COR-L47 (cell line): Measurements from ENCODE around the gene FILIP1.

ENCODE experiments used
- DNase-seq: peaks from one replicate; lab custom pipeline; 2025; lab: John Stamatoyannopoulos, UW

Gene FILIP1

GRCh38 chr6:75334266-75335040, 159.1 kb downstream of the FILIP1 start:
- DNase-seq, result no peak

GRCh38 chr6:75333676-75334200, 159.9 kb downstream of the FILIP1 start:
- no peak for DNase-seq

GRCh38 chr6:75331151-75331550, 162.4 kb downstream of the FILIP1 start:
- no peak for DNase-seq

GRCh38 chr6:75329703-75330102, 163.9 kb downstream of the FILIP1 start:
- no peak for DNase-seq

- DNase-seq, result no peak
These were observed 165.8 kb downstream of the FILIP1 start for GRCh38 chr6:75327807-75328206.

GRCh38 chr6:75326557-75327258, 166.9 kb downstream of the FILIP1 start:
- no peak for DNase-seq

- DNase-seq, result no peak
These were observed 174.7 kb downstream of the FILIP1 start for GRCh38 chr6:75318900-75319299.

GRCh38 chr6:75317503-75318206, 175.9 kb downstream of the FILIP1 start:
- DNase-seq, result no peak

- DNase-seq, result no peak
These were observed 177.6 kb downstream of the FILIP1 start for GRCh38 chr6:75315978-75316377.

GRCh38 chr6:75308250-75308988, 185.2 kb downstream of the FILIP1 start:
- no peak for DNase-seq

- DNase-seq, result no peak
These were observed 186.1 kb downstream of the FILIP1 start for GRCh38 chr6:75307364-75308004.

GRCh38 chr6:75306064-75306463, 187.5 kb downstream of the FILIP1 start:
- no peak for DNase-seq

- no peak for DNase-seq
These were observed 188.0 kb downstream of the FILIP1 start for GRCh38 chr6:75305573-75305972.

GRCh38 chr6:75302280-75302679, 191.3 kb downstream of the FILIP1 start:
- DNase-seq, result no peak

GRCh38 chr6:75301537-75301936, 192.1 kb downstream of the FILIP1 start:
- DNase-seq, result no peak

- DNase-seq, result no peak
These were observed 192.5 kb downstream of the FILIP1 start for GRCh38 chr6:75301088-75301487.

- DNase-seq, result no peak
These were observed 193.1 kb downstream of the FILIP1 start for GRCh38 chr6:75300531-75300855.

GRCh38 chr6:75299801-75300530, 193.6 kb downstream of the FILIP1 start:
- DNase-seq, result no peak

- peak; percentile 29 for DNase-seq
These were observed 196.5 kb downstream of the FILIP1 start for GRCh38 chr6:75296811-75297779.

- no peak for DNase-seq
These were observed 201.0 kb downstream of the FILIP1 start for GRCh38 chr6:75292555-75292954.
